HCT116 (cell line): ENCODE measurements around the gene LTBR. TPM values are rescaled to one million over a fixed set of nuclear protein-coding genes. Genes with fewer than 3 reads are reported as not detected.

ENCODE experiments used
- ATAC-seq: fragments of 200-7000 bp; cut with Tn5 transposase; 2 replicates; pipeline ENCODE4 v1.9.1; 2020; ENCODE audit warnings: mild to moderate bottlenecking, moderate library complexity
- BruUV-seq: library from RNA; stranded (reverse); fragments of 400-500 nt; replicated peaks from 2 replicates; lab custom pipeline; 2021; lab: Mats Ljungman, UMichigan
- CTCF ChIA-PET: fragments of 300-600 bp; sonication (Branson Sonifier 250); formaldehyde crosslinking; loops from one replicate; lab custom pipeline; 2021; ENCODE audit warnings: antibody characterized with exemption; lab: Charles Lee
- POLR2A ChIA-PET: fragments of 300-600, 350-600 bp; sonication (Branson Sonifier 250); formaldehyde crosslinking; loops from one replicate; lab custom pipeline; 2021; ENCODE audit warnings: antibody characterized with exemption; lab: Charles Lee
- RAD21 ChIA-PET, 2 experiments: fragments of 300-600 bp; sonication (Branson Sonifier 250); formaldehyde crosslinking; loops; one replicate each; lab custom pipeline; 2023; ENCODE audit warnings: low total read pairs in 2 of 2; ENCODE audit not compliant: uncharacterized antibody in 2 of 2, unreplicated experiment in 2 of 2, low non-redundant PET in 1 of 2; lab: Charles Lee
- DNase-seq: peaks from one replicate; pipeline ENCODE4 v3.0.0-alpha.2; 2010; ENCODE audit warnings: low read depth, low spot score
- H2AFZ ChIP-seq: fragments of 200-600 bp; shearing (Covaris generic), sonication (generic); 2 replicates; pipeline ENCODE4 v1.6.1; 2017; ENCODE audit warnings: low read depth, mixed run types, mixed read lengths, antibody characterized with exemption, low read length; ENCODE audit not compliant: poor library complexity, severe bottlenecking
- H3K27ac ChIP-seq: 2 replicates; pipeline ENCODE4 v1.5.1; 2012; ENCODE audit warnings: low read depth, low read length
- H3K27me3 ChIP-seq: fragments of 200-600 bp; sonication (generic); 2 replicates; pipeline ENCODE4 v1.6.1; 2016; ENCODE audit warnings: mixed run types, low read length, mixed read lengths; ENCODE audit not compliant: insufficient read depth
- H3K36me3 ChIP-seq, 2 experiments: fragments of 200-500 bp in 1 of 2; fragments of 200-600 bp in 1 of 2; sonication (Bioruptor generic) in 1 of 2; sonication (generic) in 1 of 2; 2 replicates each; pipeline versions ENCODE4 v1.5.1 to v1.6.1; 2014 to 2016; ENCODE audit warnings: low read length in 2 of 2, inconsistent platforms in 1 of 2, mixed read lengths in 1 of 2, mixed run types in 1 of 2; ENCODE audit not compliant: insufficient read depth in 2 of 2, control insufficient read depth in 1 of 2
- H3K4me1 ChIP-seq, 2 experiments: fragments of 200-600 bp in 1 of 2; sonication (generic) in 1 of 2; 2 replicates each; pipeline versions ENCODE4 v1.5.1 to v1.6.1; 2012 to 2017; ENCODE audit warnings: low read length in 2 of 2, inconsistent platforms in 1 of 2, mild to moderate bottlenecking in 1 of 2, mixed read lengths in 1 of 2, mixed run types in 1 of 2, moderate library complexity in 1 of 2; ENCODE audit not compliant: insufficient read depth in 2 of 2, control insufficient read depth in 1 of 2
- H3K4me2 ChIP-seq: fragments of 200-600 bp; sonication (generic); 2 replicates; pipeline ENCODE4 v1.6.1; 2017; ENCODE audit warnings: mixed run types, low read length, mixed read lengths
- H3K4me3 ChIP-seq, 2 experiments: fragments of 200-600 bp in 1 of 2; sonication (generic) in 1 of 2; replicated peaks in 1 of 2; 2 replicates each; pipeline ENCODE4 v1.5.1; 2011 to 2016; ENCODE audit warnings: low read length in 2 of 2, control low read depth in 1 of 2, low read depth in 1 of 2, mild to moderate bottlenecking in 1 of 2, mixed read lengths in 1 of 2, mixed run types in 1 of 2
- H3K79me2 ChIP-seq: fragments of 200-600 bp; sonication (generic); 2 replicates; pipeline ENCODE4 v1.6.1; 2017; ENCODE audit warnings: mild to moderate bottlenecking, mixed run types, low read length, moderate library complexity, mixed read lengths; ENCODE audit not compliant: insufficient read depth
- H3K9ac ChIP-seq: fragments of 200-600 bp; sonication (generic); 2 replicates; pipeline ENCODE4 v1.6.1; 2016; ENCODE audit warnings: low read length, mixed read lengths
- H3K9me2 ChIP-seq: fragments of 200-600 bp; sonication (generic), shearing (Covaris generic); 2 replicates; pipeline ENCODE4 v1.6.1; 2017; ENCODE audit warnings: mixed run types, mild to moderate bottlenecking, moderate library complexity; ENCODE audit not compliant: insufficient read depth
- H3K9me3 ChIP-seq, 2 experiments: fragments of 200-500 bp in 1 of 2; fragments of 200-600 bp in 1 of 2; sonication (Bioruptor generic) in 1 of 2; sonication (generic) in 1 of 2; 2 replicates each; pipeline ENCODE4 v1.6.1; 2014 to 2017; ENCODE audit warnings: low read length in 2 of 2, mixed read lengths in 2 of 2, inconsistent platforms in 1 of 2, low read depth in 1 of 2, mild to moderate bottlenecking in 1 of 2, mixed run types in 1 of 2, moderate library complexity in 1 of 2; ENCODE audit not compliant: control insufficient read depth in 1 of 2, insufficient read depth in 1 of 2
- H4K20me1 ChIP-seq: fragments of 200-600 bp; sonication (generic), shearing (Covaris generic); 2 replicates; pipeline ENCODE4 v1.6.1; 2017; ENCODE audit warnings: mixed run types, mild to moderate bottlenecking, moderate library complexity; ENCODE audit not compliant: insufficient read depth
- CBX3 ChIP-seq: IDR thresholded peaks from 2 replicates; pipeline ENCODE4 v1.6.1; 2012; ENCODE audit warnings: low read depth
- CEBPB ChIP-seq: IDR thresholded peaks from 2 replicates; pipeline ENCODE4 v1.6.1; 2012; ENCODE audit warnings: low read depth
- EGR1 ChIP-seq: IDR thresholded peaks from 2 replicates; pipeline ENCODE4 v1.6.1; 2012; ENCODE audit warnings: low read depth
- ELF1 ChIP-seq: IDR thresholded peaks from 2 replicates; pipeline ENCODE4 v1.6.1; 2012; ENCODE audit warnings: low read depth, borderline replicate concordance
- EZH2 ChIP-seq: fragments of 200-600 bp; sonication (generic); IDR thresholded peaks from 2 replicates; pipeline ENCODE4 v1.6.1; 2017; ENCODE audit warnings: antibody characterized with exemption, mixed run types
- EZH2phosphoT487 ChIP-seq: fragments of 200-600 bp; IDR thresholded peaks from 2 replicates; pipeline ENCODE4 v1.6.1; 2018; ENCODE audit warnings: antibody characterized with exemption, borderline replicate concordance
- FOSL1 ChIP-seq: IDR thresholded peaks from 2 replicates; pipeline ENCODE4 v1.6.1; 2012; ENCODE audit warnings: low read depth
- JUND ChIP-seq: IDR thresholded peaks from 2 replicates; pipeline ENCODE4 v1.6.1; 2012
- POLR2AphosphoS5 ChIP-seq: IDR thresholded peaks from 2 replicates; pipeline ENCODE4 v1.6.1; 2011; ENCODE audit warnings: mild to moderate bottlenecking, low read depth, low read length, moderate library complexity
- RAD21 ChIP-seq: IDR thresholded peaks from 2 replicates; pipeline ENCODE4 v1.6.1; 2012; ENCODE audit warnings: low read depth, mild to moderate bottlenecking
- SIN3A ChIP-seq: IDR thresholded peaks from 2 replicates; pipeline ENCODE4 v1.6.1; 2012; ENCODE audit warnings: low read depth
- SP1 ChIP-seq: IDR thresholded peaks from 2 replicates; pipeline ENCODE4 v1.6.1; 2012; ENCODE audit warnings: low read depth
- SRF ChIP-seq: IDR thresholded peaks from 2 replicates; pipeline ENCODE4 v1.6.1; 2012; ENCODE audit warnings: low read depth
- TCF7L2 ChIP-seq: IDR thresholded peaks from 2 replicates; pipeline ENCODE4 v1.7.0; 2011; ENCODE audit warnings: borderline replicate concordance, inconsistent platforms; ENCODE audit not compliant: insufficient read depth, insufficient read length; ENCODE audit errors: extremely low read depth
- YY1 ChIP-seq: IDR thresholded peaks from 2 replicates; pipeline ENCODE4 v1.6.1; 2011; ENCODE audit warnings: low read length, low read depth, moderate library complexity, mild to moderate bottlenecking; ENCODE audit not compliant: insufficient replicate concordance; ENCODE audit errors: extremely low read depth
- ZFX ChIP-seq: fragments of 450-650 bp; IDR thresholded peaks from 2 replicates; pipeline ENCODE4 v1.6.1; 2017
- ZNF274 ChIP-seq: fragments of 200-500 bp; sonication (Bioruptor generic); IDR thresholded peaks from 2 replicates; pipeline ENCODE4 v1.6.1; 2014; ENCODE audit warnings: mild to moderate bottlenecking, low read depth, low read length, inconsistent platforms
- intact Hi-C: fragments of 100-400 bp; cut with micrococcal nuclease; formaldehyde crosslinking; loops from 2 replicates; pipeline ENCODE4 v1.10.0; 2022
- total RNA-seq: library from RNA; stranded (reverse); gene quantifications from one replicate; pipeline ENCODE4 v1.2.1, GENCODE V29; 2021; ENCODE audit not compliant: unreplicated experiment
- TF ChIP-seq, protein P1 (sequence below), 3 experiments: fragments of 200-600 bp in 1 of 3; sonication (generic) in 1 of 3; IDR thresholded peaks in 2 of 3; conservative IDR thresholded peaks in 1 of 3; 2 replicates each; pipeline ENCODE4 v1.5.1; 2012 to 2017; ENCODE audit warnings: low read depth in 2 of 3, low read length in 2 of 3, antibody characterized with exemption in 1 of 3, borderline replicate concordance in 1 of 3, control low read depth in 1 of 3, mild to moderate bottlenecking in 1 of 3, mixed read lengths in 1 of 3, mixed run types in 1 of 3, moderate library complexity in 1 of 3; ENCODE audit not compliant: insufficient read depth in 1 of 3
- TF ChIP-seq, protein P2 (sequence below): IDR thresholded peaks from 2 replicates; pipeline ENCODE4 v1.6.1; 2012
- TF ChIP-seq, protein P3 (sequence below): IDR thresholded peaks from 2 replicates; pipeline ENCODE4 v1.6.1; 2012; ENCODE audit warnings: low read depth
- TF ChIP-seq, protein P4 (sequence below): IDR thresholded peaks from 2 replicates; pipeline ENCODE4 v1.6.1; 2012

The LTBR gene
- total RNA-seq, 1 experiment from 2014 or later: 128 TPM

DNA sequence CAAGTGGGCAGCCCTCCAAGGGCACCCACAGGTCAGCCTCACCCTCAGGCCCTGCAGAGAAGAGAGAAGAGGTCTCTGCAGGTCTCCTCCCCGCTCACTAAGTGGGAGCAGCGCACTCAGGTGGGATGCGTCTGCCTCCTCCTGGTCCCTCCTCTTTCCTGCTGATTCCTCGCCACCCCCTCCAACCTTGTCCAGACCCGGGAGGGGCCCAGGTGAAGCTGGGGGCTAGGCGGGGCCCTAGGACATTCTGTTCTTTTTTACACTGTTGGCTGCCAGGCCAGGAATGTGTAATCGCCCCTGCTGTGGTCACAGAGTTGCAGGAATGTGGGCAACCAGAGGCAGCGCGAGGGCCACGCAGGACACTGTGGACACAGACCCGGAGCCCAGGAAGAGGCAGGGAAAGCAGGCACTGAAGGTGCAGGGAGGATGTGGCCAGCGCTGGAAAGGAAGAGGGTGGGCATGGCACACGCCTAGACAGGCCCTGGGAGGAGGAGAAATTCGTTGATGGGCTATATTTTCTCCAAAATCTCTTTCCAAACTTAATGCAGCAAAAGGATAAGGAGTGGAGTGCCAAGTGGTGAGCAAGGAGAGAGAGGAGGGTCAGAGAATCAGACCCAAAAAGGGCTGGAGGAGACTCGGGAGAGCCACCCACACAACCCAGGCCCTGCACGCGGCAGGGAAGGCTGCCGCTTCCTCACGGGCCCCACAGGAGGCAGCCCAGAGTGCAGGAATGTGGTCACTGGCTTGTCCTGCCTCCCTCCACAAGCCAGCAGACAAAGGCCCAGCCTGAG lies 7.7 kb upstream of the LTBR start:
- ChIA-PET POLR2A (interaction anchor here (1.3 to 1.9 kb wide), 3 partner anchors 35 to 40 kb away, joined by 3 to 11 read pairs (median 3); partner anchors contain the start of gene TNFRSF1A), RAD21 (interaction anchor here in 1 of 2 experiments (1.0 to 1.4 kb wide), 2 partner anchors 21 to 41 kb away, joined by 3 read pairs; no protein-coding TSS in a partner anchor), CTCF (interaction anchor here (2.0 kb wide), 1 partner anchor 40 kb away, joined by 5 read pairs; no protein-coding TSS in a partner anchor)
- Histone ChIP-seq H3K79me2 (peaks cover 29% of the 10 kb centered on the region), H3K4me1 (peaks cover 68 to 75% of the 10 kb centered on the region in 2 experiments), H2AFZ (no peak overlapping the region), H3K36me3 (no peaks in the 10 kb centered on the region), H3K9ac (peak overlapping the region; percentile 73), H3K27ac (peak overlapping the region; percentile 100), H3K9me2 (no peaks in the 10 kb centered on the region), H3K9me3 (no peaks in the 10 kb centered on the region), H4K20me1 (no peaks in the 10 kb centered on the region), H3K4me2 (peak overlapping the region; percentile 91), H3K4me3 (peak overlapping the region; percentile 54 to 58), H3K27me3 (no peaks in the 10 kb centered on the region)
- no peak for DNase-seq
- intact Hi-C loops: loop anchor here (2.0 kb wide), 1 partner anchor 39 kb away; no protein-coding TSS in a partner anchor
- peak; percentile 59 for ATAC-seq
- BruUV-seq: no TSS peak
- TF ChIP-seq EZH2phosphoT487: no peak
- TF ChIP-seq JUND: no peak
- TF ChIP-seq SIN3A: no peak
- TF ChIP-seq EGR1: no peak
- no peak for TF ChIP-seq CBX3
- TF ChIP-seq, protein P1, sequence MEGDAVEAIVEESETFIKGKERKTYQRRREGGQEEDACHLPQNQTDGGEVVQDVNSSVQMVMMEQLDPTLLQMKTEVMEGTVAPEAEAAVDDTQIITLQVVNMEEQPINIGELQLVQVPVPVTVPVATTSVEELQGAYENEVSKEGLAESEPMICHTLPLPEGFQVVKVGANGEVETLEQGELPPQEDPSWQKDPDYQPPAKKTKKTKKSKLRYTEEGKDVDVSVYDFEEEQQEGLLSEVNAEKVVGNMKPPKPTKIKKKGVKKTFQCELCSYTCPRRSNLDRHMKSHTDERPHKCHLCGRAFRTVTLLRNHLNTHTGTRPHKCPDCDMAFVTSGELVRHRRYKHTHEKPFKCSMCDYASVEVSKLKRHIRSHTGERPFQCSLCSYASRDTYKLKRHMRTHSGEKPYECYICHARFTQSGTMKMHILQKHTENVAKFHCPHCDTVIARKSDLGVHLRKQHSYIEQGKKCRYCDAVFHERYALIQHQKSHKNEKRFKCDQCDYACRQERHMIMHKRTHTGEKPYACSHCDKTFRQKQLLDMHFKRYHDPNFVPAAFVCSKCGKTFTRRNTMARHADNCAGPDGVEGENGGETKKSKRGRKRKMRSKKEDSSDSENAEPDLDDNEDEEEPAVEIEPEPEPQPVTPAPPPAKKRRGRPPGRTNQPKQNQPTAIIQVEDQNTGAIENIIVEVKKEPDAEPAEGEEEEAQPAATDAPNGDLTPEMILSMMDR (IDR thresholded peaks at IDR 0.05 in 2 of 3, conservative IDR thresholded peaks at IDR 0.05 in 1 of 3; ENCODE audit: borderline replicate concordance in 1 of 3, insufficient read depth in 1 of 3, low read depth in 2 of 3, low read length in 2 of 3): peak in 2 of 3 experiments; percentile 51 to 63; a peak in 4 of 6 replicates
- peak; percentile 16 for TF ChIP-seq YY1
- no peak for TF ChIP-seq ELF1
- TF ChIP-seq, protein P2, sequence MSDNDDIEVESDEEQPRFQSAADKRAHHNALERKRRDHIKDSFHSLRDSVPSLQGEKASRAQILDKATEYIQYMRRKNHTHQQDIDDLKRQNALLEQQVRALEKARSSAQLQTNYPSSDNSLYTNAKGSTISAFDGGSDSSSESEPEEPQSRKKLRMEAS: no peak
- TF ChIP-seq ZNF274: no peak
- no peak for TF ChIP-seq RAD21
- TF ChIP-seq SRF: no peak
- no peak for TF ChIP-seq EZH2
- TF ChIP-seq, protein P3, sequence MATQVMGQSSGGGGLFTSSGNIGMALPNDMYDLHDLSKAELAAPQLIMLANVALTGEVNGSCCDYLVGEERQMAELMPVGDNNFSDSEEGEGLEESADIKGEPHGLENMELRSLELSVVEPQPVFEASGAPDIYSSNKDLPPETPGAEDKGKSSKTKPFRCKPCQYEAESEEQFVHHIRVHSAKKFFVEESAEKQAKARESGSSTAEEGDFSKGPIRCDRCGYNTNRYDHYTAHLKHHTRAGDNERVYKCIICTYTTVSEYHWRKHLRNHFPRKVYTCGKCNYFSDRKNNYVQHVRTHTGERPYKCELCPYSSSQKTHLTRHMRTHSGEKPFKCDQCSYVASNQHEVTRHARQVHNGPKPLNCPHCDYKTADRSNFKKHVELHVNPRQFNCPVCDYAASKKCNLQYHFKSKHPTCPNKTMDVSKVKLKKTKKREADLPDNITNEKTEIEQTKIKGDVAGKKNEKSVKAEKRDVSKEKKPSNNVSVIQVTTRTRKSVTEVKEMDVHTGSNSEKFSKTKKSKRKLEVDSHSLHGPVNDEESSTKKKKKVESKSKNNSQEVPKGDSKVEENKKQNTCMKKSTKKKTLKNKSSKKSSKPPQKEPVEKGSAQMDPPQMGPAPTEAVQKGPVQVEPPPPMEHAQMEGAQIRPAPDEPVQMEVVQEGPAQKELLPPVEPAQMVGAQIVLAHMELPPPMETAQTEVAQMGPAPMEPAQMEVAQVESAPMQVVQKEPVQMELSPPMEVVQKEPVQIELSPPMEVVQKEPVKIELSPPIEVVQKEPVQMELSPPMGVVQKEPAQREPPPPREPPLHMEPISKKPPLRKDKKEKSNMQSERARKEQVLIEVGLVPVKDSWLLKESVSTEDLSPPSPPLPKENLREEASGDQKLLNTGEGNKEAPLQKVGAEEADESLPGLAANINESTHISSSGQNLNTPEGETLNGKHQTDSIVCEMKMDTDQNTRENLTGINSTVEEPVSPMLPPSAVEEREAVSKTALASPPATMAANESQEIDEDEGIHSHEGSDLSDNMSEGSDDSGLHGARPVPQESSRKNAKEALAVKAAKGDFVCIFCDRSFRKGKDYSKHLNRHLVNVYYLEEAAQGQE: no peak
- TF ChIP-seq FOSL1: no peak
- TF ChIP-seq POLR2AphosphoS5: peak; percentile 55
- TF ChIP-seq SP1: no peak
- no peak for TF ChIP-seq CEBPB
- TF ChIP-seq ZFX: peak; percentile 67
- TF ChIP-seq, protein P4, sequence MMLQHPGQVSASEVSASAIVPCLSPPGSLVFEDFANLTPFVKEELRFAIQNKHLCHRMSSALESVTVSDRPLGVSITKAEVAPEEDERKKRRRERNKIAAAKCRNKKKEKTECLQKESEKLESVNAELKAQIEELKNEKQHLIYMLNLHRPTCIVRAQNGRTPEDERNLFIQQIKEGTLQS: no peak
- no peak for TF ChIP-seq TCF7L2
